Measurements from ENCODE around the gene MSI2. TPM values are rescaled to one million over a fixed set of nuclear protein-coding genes. Genes with fewer than 3 reads are reported as not detected.
A peak's percentile ranks its signal among the peaks of the same experiment; 100 is the strongest.

MSI2 gene
- total and polyA plus RNA-seq, 9 of the 15 experiments (the other 6 are each of a cell fraction or from before 2014, with no cell fraction given), result 4.6 to 61.8 (median 42.4) TPM

- TF ChIP-seq ZBTB40 (IDR thresholded peaks at IDR 0.05) (peak; percentile 84), ZBTB40 (CRISPR knock-in tag; IDR thresholded peaks at IDR 0.05) (peak; percentile 64; the same call in 1 of the 2 replicates), PCBP1 (IDR thresholded peaks at IDR 0.05; ENCODE audit: low read depth, low read length, poor library complexity, severe bottlenecking) (no peak)
These were observed 156.3 kb downstream of the MSI2 start (continued) for GRCh38 chr17:57412520-57413096.

All from K562 (cell line).